Stimulated activated CD4-positive, alpha-beta T cell treated with anti-CD3 and anti-CD28 coated beads, TNF-alpha, amount 100 ng/mL, for 1 hour (primary cell): Measurements from ENCODE around the gene KRT15.

ENCODE experiments used
- DNase-seq, 3 donors: peaks; one replicate each; pipeline ENCODE4 v3.0.0-alpha.2; 2020; ENCODE audit warnings: low read depth in 3 of 3, low spot score in 1 of 3

KRT15 gene

DNA sequence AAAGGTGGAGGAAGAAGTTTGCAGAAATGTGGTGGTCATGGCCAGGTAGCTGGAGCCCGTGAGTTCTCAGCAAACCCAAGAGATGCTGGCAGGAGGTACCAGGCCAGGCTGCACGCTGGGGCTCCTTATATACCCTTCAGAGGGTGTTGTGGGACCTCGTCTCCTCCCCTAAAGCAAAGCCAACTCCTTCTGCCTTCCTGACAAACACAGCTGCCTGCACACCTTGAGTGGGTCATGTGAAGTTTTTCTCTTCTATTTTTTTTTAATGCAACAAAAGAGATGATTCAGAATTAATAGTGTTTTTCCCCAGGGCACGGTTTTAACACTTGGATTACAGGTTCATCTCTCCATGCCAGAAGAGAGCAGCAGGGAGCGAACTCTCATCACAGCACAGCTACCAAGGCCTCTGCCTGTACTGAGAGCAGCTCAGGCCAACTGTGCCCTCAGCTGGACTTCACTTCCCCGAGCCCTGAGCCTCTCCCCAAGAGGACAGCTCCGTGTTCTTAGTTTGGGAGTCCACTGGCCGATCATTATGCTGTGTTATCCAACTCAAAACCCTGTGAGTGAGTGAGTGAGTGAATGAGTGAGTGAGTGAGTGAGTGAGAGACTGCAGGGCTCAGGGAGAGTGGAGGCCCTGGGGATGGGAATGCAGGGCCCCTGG is at the start of gene KRT15:
TSS of gene KRT15 (minus strand) at position 102 of the 661 bp plus-strand sequence. CDS start at position 39, 63 bp downstream.
- no peak for DNase-seq

DNA sequence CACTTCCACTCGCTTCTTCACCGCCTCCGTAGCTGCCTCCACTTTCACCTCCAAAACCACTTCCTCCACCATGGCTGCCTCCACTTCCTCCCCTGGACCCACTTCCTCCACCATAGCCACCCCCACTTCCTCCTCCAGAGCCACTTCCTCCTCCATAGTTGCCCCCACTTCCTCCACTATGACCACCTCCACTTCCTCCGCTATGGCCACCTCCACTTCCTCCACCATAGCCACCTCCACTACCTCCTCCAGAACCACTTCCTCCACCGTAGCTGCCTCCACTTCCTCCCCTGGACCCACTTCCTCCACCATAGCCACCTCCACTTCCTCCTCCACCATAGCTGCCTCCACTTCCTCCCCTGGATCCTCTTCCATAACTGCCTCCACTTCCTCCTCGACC is 48.6 kb upstream of the KRT15 start:
- DNase-seq = no peak

DNA sequence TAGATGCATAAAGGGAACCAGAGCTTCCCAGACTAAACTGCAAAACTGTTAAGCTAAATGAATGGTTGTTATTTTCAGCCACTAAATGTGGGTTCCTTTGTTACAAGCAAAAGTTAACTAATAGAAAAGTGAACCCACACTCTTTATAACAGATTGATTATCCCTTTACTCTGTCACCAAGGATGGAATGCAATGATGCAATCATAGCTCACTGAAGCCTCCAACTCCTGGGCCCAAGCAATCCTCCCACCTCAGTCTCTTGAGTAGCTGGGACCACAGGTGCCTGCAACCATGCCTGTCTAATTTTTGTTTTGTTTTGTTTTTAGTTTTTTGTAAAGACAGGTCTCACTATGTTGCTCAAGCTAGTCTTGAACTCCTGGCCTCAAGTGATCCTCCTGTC is 46.6 kb upstream of the KRT15 start:
- no peak for DNase-seq

DNA sequence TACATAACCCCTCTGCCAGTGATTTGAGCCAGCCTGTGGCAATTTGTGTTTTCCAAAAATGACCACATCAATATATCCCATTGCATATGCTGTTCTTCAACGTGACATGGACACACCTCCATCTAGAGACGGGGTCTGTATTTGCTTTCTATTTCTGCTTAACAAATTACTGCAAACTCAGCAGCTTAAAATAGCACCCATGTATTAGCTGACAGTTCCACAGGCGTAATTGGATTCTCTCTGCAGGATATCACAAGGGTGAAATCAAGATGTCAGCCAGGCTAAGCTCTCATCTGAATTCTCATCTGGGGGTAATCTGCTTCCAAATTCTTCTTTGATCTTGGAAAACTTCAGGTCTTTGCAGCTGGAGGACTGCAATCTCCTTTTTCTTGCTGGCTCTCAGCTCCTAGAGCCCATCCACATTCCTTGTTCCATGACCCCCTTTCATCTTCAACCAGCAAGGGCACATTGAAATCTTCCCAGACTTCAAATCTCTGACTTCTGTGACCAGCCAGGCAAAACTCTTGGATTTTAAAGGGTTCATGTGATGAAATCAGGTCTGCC is 45.0 kb upstream of the KRT15 start:
- DNase-seq = no peak

DNA sequence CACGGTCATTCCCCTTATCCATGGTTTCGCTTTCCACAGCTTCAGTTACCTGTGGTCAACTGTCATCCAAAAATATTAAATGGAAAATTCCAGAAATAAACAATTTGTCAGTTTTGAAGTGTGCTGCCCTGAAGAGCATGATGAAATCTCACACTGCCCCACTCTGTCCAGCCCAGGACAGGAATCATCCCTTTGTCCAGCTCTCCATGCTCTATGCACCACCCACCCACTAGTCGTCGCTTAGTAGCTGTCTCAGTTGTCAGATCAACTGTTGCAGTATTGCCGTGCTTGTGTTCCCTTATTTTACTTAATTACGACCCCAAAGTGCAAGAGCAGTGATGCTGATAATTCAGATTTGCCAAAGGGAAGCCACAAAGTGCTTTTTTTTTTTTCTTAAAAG is 42.9 kb upstream of the KRT15 start:
- no peak for DNase-seq

DNA sequence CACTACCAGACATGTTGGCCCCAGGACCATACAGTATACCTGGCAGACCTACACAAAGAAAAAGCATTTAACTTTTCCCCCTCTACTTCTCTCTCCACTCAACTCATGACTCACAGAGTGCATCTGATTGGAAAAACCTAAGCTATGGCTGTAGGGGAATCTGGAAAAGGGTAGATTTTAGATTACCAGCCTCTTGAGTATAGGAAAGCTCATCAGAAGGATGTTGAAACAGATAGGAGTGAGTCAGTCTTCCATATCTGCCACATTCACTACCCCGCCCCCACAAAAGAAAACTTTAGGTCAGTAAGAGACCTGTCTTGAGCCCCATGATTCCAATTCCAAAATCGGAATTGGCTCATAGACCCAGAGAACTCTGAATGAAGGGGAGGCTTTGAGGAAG is 40.9 kb upstream of the KRT15 start:
- DNase-seq = no peak

DNA sequence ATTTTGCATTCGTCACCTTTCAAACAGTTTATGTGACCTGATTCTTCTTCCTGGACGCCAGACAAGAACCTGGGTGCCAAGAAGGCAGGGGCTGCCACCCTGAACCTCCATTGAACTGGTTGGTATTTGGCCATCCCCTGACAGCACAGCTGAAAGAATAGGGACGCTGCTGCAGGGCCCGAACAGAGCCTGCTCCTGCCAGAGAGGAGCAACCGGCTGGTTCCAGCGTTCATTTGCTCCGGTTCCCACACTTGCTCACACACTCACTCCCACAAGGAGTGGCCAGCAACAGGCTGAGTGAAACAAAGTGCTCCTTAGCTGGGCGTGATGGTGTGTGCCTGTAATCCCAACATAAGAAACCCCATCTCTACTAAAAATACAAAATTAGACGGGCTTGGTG is 38.2 kb upstream of the KRT15 start:
- DNase-seq = no peak

DNA sequence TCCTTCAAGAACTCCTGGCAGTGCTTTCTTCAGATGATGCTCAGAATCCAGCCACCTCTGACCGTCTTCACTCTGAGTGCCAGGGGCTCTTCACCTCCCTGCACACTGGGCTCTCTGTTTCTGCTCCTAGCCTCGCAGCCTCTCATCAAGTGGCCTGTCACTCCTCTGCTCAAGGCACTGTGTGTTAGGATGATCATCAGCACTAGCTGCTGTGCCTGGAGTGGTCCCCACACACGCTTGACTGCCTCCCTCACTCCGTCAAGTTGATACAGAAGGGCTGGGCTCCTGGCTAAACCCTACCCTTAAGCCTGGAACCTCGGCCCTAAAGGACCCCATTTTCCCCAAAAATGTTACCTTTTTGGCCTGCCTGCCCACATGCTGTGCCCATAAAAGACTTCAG is 37.6 kb upstream of the KRT15 start:
- no peak for DNase-seq

DNA sequence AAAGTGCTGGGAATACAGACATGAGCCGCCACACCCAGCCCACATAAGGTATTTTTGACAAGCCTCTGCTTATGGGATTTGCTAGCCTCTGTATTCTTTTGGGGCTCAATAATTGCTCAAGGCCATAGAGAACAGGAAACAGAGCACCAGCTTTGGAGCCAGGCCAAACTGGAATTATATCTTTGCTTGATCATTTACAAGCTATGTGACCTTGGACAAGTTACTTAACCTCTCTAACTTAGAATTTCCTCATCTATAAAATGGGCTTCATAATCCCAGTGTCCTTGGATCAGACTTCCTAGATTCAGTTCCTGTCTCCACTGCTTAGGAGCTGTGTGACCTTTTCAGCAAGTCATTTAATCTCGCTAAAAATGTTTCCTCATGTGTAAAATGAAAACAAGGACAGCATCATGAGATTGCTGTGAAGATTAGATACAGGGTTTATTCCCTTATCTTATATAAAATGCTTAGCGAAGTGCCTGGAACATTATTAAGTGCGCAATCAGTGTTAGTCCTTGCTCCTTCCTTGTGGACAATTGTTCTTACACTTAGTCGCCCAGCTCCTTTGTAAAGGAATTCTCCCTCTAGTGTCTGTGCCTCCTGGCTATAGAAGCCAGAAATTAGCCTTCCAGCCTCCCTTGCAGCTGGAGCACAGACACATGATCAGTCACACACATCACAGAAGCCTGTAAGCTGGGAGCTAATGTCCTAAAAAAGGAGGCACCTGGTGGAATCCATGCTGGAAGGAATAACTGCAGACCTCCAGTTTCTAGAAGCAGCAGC is 36.6 kb upstream of the KRT15 start:
- DNase-seq = no peak

DNA sequence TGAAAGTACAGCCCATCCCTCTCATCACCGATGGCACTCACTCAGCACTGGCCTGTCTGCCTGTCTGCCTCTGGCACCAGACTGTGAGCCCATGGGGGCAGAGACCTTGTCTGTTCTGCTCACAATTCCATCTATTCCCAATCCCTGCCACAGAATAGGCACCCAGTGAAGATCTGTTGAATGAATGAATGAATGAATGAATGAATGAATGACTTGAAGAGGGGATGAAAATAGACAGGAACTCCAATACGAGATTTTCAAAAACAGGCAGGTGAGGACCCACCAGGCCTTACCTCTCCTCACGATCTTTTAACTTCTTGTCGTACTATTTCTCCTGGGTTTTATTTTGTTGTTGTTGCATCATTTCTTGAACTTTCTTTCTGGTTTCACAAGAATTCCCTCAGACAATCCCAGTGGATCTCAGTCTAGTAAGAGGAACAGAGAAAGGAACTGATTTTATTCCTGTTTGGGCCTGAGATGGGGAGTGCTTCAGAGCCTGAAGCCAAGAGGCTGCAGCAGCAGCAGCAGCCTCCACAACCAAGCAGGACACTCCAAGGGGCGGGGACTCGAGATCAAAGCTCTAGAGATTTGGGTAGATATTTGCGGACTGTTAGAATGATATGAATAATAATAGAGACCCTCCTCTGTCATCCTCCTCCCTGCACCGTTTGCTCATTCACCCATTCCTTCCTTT is 35.4 kb upstream of the KRT15 start:
- DNase-seq = no peak

DNA sequence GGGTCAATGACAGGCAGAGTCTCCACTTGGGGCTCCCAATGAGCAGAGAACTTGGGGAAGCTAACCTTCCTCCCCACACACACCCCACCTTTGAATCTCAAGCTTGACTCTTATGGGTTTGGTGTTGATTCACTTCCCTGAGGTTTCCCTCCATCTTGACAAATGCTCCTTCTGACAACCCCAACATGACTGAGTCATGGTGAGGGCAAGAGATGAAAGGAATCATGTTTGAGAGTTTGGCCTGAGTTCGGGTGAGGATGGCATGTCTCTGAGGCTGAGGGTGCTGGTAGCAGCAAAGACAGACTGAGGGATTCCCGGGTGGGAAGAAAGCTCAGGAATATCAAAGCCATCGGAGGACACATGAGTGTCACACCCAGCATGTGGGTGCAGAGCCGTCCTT is 34.5 kb upstream of the KRT15 start:
- no peak for DNase-seq

DNA sequence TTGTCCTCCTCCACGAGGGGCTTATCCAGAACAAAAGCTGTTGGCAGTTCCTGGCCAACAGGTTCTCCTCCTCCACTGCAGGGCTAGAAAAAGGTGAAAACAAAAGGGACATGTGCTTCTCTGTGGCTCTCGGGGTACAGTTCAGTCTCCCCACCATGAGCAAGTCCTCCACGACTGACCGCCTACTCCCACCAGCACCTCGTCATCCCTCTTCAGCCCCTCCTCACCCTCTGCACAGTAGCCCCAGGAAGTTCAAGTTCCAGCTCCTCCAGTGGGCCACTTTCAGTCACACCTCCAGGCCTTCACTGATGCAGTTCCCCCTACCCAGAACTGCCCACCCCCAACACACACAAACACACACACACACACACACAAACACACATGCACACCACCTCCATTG is 33.8 kb upstream of the KRT15 start:
- no peak for DNase-seq

DNA sequence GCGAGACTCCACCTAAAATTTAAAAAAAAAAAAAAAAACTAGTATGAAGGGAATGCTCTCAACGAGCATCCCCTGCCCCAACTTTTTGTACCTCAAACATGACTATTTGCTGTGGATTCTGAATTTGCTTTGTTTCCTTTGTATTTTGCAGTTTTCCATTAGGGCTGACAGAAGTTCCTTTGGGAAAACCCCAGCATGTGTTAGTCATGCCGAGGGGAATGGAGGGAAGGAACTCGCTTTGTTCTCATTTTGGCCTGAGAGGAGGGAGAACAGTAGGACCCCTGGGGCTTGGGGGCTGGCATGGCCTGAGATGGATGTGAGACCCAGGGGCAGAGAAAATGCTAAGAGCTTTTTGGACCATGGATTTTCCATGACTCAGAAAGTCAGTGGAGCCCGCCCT is 32.7 kb upstream of the KRT15 start:
- DNase-seq = no peak

DNA sequence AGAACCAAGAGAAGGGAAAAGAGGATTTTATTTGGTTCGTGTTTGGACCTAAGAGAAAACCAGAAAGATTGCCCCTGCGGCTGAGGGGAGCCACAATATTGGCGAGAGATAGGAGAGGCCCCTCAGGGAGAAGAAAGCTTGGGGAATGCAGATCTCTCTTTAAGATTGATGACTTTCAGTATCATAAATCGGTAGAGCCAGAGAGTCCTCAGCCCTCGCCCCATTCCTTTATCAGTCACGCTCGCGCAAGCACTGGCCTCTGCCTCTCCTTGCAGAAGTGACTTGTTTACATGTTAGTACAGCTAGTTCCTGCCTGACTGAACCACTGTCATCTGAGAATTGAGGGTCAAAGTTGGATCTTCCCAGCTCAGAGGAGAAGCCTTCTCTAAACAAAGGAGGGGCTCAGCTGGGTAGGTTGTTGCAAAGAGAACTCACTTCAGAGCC is 30.9 kb upstream of the KRT15 start:
- no peak for DNase-seq

DNA sequence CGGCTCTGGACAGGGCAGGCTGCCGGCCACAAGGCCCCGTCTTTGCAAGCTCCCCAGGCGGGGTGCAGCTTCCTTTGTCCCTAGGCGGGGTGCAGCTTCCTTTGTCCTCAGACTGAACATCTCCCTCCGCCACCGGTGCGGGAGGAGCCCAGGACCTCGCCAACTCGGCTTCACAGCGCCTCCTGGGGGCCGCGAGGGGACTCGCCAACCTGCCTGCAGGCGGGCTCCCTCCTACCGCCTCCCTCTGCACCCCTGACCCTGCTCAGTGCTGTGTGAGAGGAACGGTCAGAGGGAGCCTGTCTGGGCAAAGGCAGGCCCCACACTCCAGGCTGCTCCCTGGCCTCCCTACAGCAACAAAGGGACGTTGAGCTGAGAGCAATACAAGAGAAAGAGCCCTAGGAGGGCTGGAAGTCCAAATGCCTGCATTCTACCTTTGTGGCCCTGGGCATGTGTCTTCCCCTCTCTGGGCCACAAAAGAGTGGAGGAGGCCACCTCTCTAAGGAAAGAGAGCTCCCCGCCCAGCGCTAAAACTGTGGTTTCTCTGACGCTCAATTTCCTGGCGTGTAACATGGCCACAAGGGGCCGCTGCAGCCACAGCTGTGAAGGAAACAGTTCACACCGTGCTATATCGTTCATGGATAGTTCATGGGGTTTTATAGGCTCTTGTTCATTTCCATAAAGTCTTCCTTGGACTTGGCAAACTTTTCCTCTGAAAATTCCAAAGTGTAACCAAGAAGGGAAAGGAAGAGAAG is 30.3 kb upstream of the KRT15 start:
- peak; percentile 56 to 70 (median 63) for DNase-seq

DNA sequence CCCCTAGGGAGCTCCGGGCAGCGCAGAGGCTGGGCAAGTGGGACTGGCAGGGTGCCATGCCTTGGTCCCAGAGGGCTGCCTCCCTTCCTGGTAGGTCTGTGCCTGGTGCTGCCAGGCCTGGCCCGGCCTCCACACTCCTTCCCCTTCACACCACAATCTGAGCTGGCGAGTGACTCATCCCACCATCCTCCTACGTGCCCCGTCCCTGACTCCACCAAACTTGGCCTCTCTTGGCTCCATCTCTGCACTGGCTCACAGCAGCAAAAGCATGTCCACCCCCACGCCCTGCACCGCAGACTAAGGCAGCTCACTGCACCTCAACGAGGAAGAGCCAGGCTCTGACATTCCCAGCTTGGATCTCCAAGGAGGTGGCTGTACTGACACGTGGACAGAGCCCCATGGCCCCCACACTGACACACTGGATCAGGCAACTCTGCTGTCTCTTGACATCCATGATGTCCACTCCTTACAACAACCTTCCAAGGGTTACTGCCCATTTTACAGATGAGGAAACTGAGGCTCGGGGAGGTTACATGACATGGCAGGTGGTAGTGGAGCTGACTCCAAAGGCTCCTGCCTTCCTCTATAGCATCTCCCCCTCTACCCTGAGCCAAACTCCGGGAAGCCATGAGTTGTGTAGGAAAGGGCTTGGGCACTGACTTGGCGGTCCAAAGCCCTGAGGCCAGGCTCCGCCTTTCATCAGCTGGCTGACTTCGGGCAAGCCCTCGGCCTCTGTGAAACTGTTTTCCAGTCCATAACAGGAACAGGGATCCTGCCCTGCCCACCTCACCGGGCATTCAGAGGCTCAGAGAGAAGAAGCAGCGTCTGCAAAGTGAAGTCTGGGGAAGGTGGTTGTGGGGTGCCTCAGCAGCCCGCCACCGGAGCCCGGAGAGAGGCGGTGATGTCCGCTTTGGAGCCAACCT is 29.5 kb upstream of the KRT15 start:
- peak in 1 of 3 donors; percentile 49 for DNase-seq

DNA sequence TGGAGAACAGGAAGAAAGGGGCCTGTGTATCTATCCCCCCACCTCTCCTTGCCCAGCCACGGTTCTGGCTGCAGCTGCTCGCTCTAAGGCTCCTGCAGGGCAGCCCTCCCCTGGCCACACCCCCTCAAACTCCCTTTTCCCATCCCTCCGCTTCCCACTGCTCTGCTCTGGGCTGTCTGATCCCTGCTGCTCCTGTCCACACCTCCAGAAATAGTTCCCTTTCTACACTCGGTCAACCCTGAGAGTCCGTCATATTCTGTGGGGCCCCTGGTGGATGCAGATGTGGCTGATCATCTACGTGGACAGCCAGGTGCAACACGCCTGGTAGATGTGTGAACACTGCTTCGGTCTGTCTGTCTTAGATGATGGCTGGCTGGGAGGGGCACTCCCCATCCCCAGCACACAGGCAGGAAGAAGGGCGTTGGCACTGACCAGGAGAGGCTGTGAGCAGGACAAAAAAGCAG is 28.7 kb upstream of the KRT15 start:
- DNase-seq = no peak

DNA sequence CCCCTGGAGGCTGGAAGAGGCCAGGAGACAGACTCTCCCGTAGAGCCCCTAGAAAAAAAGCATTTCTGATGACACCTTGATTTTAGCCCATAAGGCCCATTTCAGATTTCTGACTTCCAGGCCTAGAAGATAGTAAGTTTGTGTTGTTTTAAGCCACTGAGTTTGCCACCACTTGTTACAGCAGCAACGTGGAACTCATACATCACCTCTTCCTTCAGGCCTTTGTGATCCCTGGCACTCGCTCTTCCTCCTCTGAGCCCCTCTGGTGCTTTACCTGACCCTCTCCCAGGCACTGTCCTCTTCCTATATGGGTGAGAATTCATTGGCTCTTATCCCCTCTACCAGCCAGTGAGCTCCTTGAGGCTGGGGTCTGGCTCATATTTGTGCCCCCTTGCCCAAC is 28.1 kb upstream of the KRT15 start:
- no peak for DNase-seq

DNA sequence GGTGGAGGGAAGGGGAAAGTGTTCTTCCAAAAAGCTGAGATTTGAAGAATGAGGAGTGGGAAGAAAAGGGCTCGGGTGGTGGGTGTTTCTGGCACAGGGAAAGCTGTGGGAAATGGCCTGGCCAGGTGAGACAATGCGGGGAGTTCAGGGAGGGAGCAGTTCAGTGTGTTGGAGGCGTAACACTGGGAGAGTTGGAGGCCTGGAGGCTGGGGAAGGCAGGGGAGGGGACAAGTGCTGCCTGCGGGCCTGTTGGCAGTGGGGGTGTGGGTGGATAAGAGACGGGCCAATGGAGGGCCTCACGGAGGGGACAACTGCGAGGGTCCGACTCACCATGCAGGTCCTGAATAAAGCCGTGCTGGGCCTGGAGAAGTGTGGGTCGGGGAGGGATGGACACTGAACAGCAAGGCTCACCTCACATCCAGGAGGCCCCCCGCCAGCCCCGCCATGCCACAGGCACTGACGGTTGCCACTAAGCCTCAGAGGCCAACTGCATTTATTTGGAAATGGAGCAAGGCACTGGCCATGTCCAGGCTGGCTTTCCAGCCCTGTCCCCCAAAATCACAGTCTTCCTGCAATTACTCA is 27.2 kb upstream of the KRT15 start:
- no peak for DNase-seq

DNA sequence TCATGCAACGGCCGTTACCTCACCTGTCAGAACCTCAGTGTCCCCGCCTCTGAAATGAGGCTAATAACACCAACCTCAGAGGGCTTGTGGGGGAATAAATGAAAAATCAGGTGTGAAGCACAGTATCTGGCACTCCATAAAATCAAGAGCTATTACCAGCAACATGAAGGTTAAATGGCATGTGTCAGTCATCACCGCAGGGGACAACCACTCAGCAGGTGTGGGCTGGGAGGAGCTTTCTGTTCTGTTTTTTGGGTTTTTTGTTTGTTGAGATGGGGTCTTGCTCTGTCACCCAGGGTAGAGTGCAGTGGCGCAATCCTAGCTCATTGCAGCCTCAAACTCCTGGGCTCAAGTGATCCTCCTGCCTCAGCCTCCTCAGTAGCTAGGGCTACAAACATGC is 26.2 kb upstream of the KRT15 start:
- DNase-seq = no peak
